NCI-H524 treated with DMSO at 0.1 percent for 48 hours (cell line): ENCODE data around the gene RNU1-2.
"Not testable (repeated sequence)": the region's sequence is repeated elsewhere in the genome, so short reads cannot be mapped to it uniquely, and the experiment has no call there.

Experiments
- DNase-seq: peaks from one replicate; lab custom pipeline; 2025; lab: John Stamatoyannopoulos, UW

Gene RNU1-2

GRCh38 chr1:16927256-16927655 is 31.5 kb downstream of the RNU1-2 start:
- DNase-seq = no peak

DNA sequence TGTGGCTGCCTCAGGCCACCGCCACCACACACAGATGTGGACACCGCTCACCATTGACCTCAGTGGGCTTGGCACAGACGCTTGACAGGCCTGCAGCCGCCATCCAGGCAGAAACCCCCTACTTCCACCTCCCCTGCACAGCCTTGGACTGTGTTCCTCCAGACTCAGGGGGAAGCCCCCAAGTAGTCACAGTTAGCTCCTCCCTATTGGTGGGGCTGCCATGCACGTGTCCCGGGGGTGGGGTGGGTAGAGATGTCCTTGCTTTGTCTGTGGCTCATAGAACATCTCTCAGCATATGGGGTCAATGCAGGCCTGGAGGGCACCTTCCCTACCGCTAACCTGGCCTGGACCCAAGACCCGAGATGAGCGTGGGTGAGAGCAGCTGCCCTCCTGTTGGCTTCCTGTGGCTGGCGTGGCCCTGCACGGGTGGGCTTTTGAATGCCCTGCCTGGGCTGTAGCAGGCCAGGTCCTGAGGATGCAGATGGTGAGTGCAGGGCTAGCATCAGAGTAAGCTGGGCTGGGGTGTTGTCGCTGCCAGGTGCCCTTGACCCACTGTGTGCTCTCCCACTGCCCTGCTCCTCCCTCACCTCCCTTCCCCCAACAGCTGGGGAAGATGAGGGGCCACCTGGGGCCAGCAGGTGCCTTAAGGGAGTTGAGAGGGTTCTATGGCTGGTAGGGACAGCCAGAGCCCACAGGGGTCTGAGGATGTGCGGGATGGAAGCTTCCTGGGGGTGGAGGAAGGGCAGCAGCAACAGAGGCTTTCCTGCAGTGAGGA is 32.1 kb downstream of the RNU1-2 start:
- DNase-seq = no peak

GRCh38 chr1:16929146-16930041 is 33.6 kb downstream of the RNU1-2 start:
- DNase-seq = not testable (repeated sequence)

DNA sequence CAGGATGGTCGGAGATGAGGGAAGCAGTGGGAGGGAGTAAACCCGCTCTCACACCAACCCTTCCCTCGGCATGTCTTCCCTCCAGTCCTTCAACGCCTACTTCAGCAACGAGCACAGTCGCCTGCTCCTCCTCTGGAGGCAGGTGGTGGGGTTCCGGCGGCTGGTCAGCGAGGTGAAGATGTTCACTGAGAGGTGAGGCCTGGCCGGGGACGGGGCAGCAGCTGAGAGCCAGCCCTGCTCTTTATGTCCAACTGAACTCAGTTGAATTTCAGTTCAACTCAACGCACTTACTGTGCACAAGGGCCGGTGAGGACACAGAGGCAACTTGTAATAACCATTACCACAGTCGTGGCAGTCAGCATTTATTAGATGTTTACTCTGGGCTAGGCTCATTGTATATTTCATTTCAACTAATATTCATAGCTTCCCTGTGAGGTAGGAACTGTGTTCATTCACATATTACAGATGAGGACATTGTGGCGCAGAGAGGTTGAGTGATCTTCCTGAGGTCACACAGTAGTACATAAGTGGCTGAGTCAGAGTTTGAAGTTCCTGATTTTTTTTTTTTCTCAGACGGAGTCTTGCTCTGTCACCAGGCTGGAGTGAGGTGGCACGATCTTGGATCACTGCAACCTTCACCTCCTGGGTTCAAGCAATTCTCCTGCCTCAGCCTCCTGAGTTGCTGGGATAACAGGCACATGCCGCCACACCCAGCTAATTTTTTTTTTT is 35.6 kb downstream of the RNU1-2 start:
- not testable (repeated sequence) for DNase-seq

GRCh38 chr1:16933945-16934344 is 38.2 kb downstream of the RNU1-2 start:
- not testable (repeated sequence) for DNase-seq

GRCh38 chr1:16936580-16936979 is 40.8 kb downstream of the RNU1-2 start:
- not testable (repeated sequence) for DNase-seq

DNA sequence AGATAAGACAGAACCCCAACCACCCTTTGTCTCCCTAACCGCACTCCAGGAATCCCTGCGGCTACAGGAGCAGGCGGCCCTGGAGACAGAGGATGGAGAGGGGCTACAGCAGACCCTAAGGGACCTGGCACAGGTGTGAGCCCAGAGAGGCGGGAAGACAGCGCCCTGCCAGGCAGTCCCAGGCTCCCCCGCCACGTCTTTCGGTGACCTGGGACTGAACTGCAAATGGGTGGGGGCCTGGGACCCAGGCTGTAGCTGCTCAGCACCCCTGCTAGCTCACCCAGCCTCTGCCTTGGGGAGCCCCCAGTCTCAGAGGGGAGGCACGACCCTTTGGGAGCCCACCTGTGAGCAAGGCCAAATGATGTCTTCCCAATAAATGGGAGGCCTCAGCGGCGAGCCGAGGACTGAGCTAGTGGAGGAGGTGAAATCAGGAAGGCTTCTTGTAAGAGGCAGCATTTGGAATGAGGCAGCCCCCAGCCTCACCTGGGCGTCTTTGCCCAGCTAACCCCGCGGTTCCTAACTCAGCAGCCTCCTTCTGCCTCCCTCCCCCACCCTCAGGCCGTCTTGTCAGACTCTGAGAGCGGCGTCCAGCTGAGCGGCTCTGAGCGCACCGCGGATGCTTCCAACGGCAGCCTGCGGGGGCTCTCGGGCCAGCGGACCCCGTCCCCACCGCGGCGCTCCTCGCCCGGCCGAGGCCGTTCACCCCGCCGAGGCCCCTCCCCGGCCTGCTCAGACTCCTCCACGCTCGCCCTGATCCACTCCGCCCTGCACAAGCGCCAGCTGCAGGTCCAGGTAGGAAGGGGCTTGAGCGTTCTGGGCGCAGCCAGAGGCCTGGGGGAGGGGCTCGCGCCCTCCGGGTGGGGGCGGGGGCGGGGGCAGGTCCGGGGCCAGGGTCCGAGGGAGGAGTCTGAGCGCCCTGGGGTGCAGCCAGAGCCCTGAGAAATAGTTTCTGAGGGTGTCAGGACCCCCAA is 42.9 kb downstream of the RNU1-2 start:
- no peak for DNase-seq

DNA sequence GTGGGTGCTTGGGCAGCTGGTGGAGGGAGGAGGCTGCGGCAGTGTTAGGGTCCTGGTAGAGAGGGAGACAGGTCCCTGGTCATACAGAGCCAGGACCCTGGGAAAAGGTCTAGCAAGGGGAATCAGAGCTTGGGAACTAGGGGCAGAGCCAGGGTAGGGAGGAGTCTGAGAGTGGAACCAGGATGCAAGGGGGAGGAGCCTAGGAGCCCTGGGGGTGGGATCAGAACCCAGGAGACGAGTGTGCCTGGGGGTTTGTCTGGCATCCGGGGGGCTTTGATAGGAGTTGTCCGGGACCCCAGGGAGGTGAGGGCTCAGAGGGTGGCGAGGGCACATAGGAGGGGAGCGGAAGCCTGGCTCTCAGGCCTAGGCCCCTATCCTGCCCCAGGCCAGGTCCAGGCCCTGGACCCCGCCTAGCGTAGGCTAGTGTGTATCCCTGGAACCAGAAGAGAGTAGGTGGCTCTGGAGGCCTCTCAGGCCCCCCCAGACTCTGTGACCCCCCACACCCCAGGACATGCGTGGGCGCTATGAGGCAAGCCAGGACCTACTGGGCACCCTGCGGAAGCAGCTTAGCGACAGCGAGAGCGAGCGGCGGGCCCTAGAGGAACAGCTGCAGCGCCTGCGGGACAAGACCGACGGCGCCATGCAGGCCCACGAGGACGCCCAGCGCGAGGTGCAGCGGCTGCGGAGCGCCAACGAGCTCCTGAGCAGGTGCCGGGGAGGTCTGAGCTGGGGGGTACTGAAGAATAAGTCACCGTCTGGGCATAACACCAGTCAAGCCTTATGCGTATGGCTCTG is 43.8 kb downstream of the RNU1-2 start:
- DNase-seq = not testable (repeated sequence)

GRCh38 chr1:16944038-16944437 is 48.3 kb downstream of the RNU1-2 start:
- DNase-seq = no peak

- not testable (repeated sequence) for DNase-seq
Measured at GRCh38 chr1:16945512-16945911, 49.7 kb downstream of the RNU1-2 start.
